HCEC 1CT (cell line): ENCODE data around the gene ZNF816.
A peak's percentile ranks its signal among the peaks of the same experiment; 100 is the strongest.
"Not testable (repeated sequence)": the region's sequence is repeated elsewhere in the genome, so short reads cannot be mapped to it uniquely, and the experiment has no call there.

ENCODE experiments used
- DNase-seq: peaks from one replicate; pipeline ENCODE4 v3.0.0-alpha.2; 2017

Gene ZNF816

DNA sequence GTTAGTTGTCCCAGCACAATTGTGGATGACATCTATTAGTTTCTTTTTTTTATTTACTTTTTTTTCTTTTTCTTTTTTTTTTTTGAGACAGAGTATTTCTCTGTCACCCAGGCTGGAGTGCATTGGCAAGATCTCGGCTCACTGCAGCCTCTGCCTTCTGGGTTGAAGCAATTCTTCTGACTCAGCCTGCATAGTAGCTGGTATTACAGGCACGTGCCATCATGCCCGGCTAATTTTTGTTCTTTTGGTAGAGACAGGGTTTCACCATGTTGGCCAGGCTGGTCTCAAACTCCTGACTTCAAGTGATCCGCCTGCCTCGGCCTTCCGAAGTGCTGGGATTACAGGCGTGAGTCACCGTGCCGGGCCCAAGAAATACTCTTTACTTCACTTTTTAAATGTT is 38.0 kb downstream of the ZNF816 start:
- DNase-seq: not testable (repeated sequence)

GRCh38 chr19:52923778-52924593 is 38.7 kb downstream of the ZNF816 start:
- DNase-seq: no peak

DNA sequence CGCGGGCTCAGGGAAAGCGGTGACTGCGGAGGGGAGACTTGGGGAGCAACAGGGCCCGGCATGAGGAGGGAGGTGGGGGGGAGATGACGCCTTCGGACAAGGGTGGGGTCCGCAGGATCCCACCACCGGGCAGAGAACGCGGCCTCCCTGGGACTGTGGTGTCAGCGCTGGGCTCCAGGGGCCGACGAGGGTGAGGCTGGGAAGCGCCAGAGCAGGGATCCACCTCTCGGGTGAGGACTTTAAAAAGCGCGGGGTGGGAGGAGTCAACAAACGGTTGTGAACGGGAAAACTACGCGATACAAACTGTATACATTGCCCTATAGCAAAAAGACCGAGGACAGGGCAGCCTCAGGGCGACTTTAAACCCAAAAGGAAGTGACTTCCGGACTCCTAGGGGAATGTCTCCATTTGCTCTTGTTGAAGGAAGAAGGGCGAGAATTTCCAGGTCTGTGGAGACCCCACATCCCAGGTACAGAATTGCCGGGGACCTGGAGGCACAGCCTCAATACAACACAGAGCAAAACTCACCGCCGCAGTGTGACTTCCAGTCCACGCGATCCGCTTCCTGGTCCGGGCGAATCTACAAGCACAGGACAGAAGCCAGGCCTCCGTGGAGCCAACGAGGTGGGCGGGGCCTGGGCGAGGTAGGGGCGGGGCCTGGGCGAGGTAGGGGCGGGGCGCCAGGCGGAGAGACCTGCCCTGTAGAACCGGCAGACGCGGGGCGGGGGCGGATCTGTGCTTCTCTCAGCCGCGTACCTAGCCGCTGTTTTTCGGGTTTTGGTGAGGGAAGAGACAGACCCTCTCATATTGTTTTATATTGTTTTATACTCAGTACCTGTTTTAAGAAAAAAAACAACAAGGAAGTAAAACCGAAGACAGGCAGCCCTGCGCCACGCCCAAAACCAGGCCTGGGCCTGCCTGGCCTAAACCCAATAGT is 39.6 kb downstream of the ZNF816 start, which contains the start of gene ZNF888:
ZNF888 (minus strand) TSS at position 588 of the 937 bp plus-strand sequence. CDS start 5,555 bp downstream, outside the sequence.
- DNase-seq: peak; percentile 85

DNA sequence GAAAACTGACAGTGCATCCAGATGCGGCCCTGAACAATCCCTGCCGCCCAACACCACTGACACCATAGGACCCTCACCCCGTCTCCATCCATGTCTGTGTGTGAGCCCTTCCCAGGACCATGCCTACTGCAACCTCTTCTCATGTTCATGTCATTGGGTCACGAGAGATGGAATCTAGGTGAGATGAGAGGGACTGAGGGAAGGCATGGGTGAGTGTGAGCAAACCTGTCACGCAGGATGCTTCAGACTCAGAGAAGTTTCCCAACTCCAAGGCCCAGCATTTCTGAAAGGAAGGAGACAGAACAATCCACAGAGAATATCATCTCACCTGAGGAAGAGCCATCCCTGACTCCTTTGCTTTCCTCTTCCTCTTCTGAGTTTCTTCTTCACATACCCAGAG is 45.1 kb downstream of the ZNF816 start:
- DNase-seq: no peak

DNA sequence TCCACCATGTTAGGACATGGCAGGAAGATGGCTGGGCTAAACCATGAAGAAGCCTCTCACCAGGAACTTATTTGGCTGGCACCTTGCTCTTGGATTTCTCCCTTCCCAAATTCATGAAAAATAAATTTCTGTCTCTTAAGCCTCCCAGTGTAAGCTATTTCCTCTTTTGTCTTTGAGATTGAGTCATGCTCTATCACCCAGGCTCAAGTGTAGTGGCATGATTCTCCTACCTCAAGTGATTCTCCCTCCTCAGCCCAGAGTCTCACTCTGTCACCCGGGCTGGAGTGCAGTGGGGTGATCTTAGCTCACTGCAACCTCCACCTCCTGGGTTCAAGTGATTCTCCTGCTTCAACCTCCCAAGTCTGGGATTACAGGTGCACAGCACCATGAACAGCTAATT is 52.0 kb downstream of the ZNF816 start:
- no peak for DNase-seq

DNA sequence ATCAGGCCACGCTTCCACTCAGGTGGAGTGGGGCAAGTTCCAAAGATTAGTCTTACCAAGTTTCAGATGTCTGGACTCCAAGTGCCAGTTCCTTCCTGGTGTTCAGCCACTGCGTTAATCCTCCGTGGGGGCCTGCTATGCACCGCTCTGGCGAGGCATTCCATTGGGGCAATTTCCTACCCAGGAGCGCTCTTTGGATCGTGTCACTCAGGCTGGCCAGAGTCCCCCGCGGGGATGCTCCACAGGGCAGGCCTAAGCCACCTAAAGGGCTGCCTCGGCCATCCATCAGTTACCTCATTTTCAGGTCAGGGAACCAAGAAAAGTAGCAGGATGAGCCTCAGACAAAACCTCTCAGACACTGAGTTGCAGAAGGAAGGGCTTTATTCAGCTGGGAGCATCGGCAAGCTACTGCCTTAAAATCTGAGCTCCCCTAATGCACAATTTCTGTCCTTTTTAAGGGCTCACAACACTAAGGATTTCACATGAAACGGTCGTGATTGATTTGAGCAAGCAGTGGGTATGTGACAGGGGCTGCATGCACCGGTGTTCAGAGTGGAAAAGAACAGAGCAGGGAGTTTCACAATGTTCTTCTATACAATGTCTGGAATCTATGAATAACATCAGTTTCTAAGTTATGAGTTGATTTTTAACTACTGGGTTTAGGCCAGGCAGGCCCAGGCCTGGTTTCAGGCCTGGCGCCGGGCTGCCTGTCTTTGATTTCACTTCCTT is 58.5 kb downstream of the ZNF816 start:
- not testable (repeated sequence) for DNase-seq

DNA sequence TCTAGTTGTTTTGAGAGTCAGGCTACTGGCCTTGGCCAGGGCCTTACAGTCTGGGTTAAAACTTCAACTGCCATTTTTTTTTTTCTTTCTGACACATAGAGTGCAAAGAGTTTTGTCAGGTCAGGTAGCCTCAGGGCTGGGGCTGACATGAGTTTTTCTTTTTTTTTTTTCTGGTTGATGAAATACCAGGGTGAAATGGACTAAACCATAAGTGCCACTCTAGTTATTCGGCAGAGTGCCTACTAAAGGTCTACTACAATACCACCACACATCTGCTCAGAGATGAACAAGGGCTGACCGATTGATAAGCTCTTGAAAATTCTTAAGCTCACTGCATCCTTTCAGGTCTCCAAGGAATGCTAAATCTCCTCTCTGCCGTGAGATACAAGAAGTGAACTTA is 60.8 kb downstream of the ZNF816 start:
- DNase-seq: no peak
